Right cardiac atrium (tissue), 5 donors: Measurements from ENCODE around the gene SPOCK1. TPM values are rescaled to one million over a fixed set of nuclear protein-coding genes. Genes with fewer than 3 reads are reported as not detected.
A peak's percentile ranks its signal among the peaks of the same experiment; 100 is the strongest.

Experiments used
- ATAC-seq, 2 donors: fragments of 200-7000 bp; cut with Tn5 transposase; one replicate each; pipeline versions ENCODE4 v1.8.0 to v1.9.1; 2020; ENCODE audit warnings: moderate library complexity in 2 of 2, mild to moderate bottlenecking in 1 of 2
- DNase-seq, 3 donors: peaks; one replicate each; pipeline ENCODE4 v3.0.0-alpha.2; 2020
- H3K27ac ChIP-seq: one replicate; pipeline ENCODE4 v1.5.1; 2013; ENCODE audit warnings: mild to moderate bottlenecking, low read length, control low read depth, moderate library complexity
- H3K27me3 ChIP-seq: one replicate; pipeline ENCODE4 v1.6.1; 2013; ENCODE audit not compliant: control insufficient read depth, insufficient read depth
- H3K4me1 ChIP-seq: one replicate; pipeline ENCODE4 v1.6.1; 2013; ENCODE audit warnings: low read length; ENCODE audit not compliant: control insufficient read depth, insufficient read depth
- H3K4me3 ChIP-seq: one replicate; pipeline ENCODE4 v1.5.1; 2013; ENCODE audit warnings: low read length, control low read depth
- H3K9me3 ChIP-seq: one replicate; pipeline ENCODE4 v1.6.1; 2013; ENCODE audit warnings: low read length; ENCODE audit not compliant: control insufficient read depth
- WGBS: extraction: QIAGEN DNeasy Blood & Tissue Kit; methylation state at CpG from one replicate; pipeline ENCODE4 v1.1.7; 2013; 5-methylcytosine and 5-hydroxymethylcytosine counted together
- intact Hi-C, 4 donors: fragments of 100-400 bp; cut with DNase I; formaldehyde crosslinking; loops; one replicate each; pipeline versions ENCODE4 v1.11.0 to v1.14.0; 2022 to 2023
- polyA plus RNA-seq: library from polyadenylated mRNA; stranded (reverse); fragments of 200-250 nt; gene quantifications from one replicate; pipeline ENCODE4 v1.2.3, GENCODE V29; 2013
- total RNA-seq, 4 donors: library from RNA; stranded (reverse); fragmentation: NEBNext Ultra II Directional; extraction: Animal tissue kit (Norgen Biotek cat#: 25700); gene quantifications; one replicate each; pipeline ENCODE4 v1.2.1, GENCODE V29; 2021
- donor health status: healthy with polysubstance abuse.
- donor health status: DM: no; HTN: yes; CAD: no.
- donor health status: DM: no; HTN: no; CAD: no.
- donor health status: DM: no; HTN: yes; CAD: no; lungs with severe emphysema.
- donor health status: DM: yes; HTN: yes; CAD: no.

SPOCK1 gene
- total and polyA plus RNA-seq, 5 donors = 41.0 to 186 (median 139) TPM

DNA sequence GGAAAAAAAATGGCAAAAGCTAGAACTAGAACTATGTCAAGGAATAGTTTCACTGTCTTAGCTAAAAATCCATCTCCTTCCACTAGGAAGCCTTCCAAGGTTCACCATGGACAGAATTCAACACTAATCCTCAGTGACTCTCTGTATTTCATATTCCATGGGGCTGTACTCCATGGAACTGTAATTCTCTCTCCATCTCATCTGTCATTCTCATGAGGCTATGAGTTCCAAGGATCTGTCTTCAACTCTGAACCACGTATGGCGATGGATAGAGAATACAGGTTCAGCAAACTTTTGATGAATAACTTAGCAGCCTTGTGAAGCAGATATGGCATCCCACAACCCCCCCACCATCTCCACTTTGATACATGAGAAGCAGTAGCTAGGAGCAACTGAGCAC is 184.0 kb downstream of the SPOCK1 start:
- Histone ChIP-seq H3K4me1 (peaks cover 15% of the 10 kb centered on the region), H3K27me3 (no peaks in the 10 kb centered on the region), H3K9me3 (no peaks in the 10 kb centered on the region), H3K4me3 (no peak overlapping the region), H3K27ac (no peak overlapping the region)
- no peak for ATAC-seq
- intact Hi-C loops = loop anchor here in 1 of 4 donors (5.0 kb wide), 1 partner anchor 182 kb away; the partner anchor contains the start of gene SPOCK1
- WGBS = 82% methylated on average over 2 of the region's 2 CpGs
- DNase-seq = no peak

DNA sequence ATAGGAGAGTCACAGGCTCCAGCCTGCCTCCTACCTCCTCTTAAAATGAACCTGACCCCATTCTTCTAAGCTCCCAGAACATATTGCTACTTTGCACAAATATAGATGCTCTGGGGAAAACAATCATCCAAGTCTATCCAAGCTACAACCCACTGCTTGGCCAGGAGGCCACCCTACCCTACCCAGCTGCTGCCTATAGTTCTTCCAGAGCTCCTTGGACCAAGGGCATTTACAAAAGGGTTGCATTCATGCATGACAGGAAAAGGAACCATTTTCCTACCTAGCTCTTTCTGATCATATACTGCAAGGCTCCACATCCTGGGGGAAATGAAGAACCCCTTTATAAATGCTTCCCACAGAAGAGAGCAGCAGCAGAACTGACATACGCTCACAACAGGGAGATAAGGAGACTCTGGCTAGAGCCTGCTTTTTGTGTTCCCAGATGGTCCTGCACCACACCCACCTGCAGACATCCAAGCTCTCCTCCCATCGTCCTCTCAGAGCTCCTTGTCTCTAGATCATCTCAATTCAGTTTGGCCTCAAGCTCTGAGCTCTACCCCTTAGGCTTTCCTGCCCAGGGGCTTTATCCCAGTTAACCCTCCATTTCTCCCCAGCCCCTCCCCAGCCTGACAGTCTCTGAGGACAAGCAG is 185.5 kb downstream of the SPOCK1 start:
- no peak overlapping the region for H3K27ac ChIP-seq
- H3K4me3 ChIP-seq = no peak overlapping the region
- H3K9me3 ChIP-seq = no peaks in the 10 kb centered on the region
- H3K27me3 ChIP-seq = no peaks in the 10 kb centered on the region
- DNase-seq = no peak
- peaks cover 15% of the 10 kb centered on the region for H3K4me1 ChIP-seq
- WGBS = 44% methylated on average over 2 of the region's 2 CpGs
- ATAC-seq = no peak
- intact Hi-C loops = no loop called here

DNA sequence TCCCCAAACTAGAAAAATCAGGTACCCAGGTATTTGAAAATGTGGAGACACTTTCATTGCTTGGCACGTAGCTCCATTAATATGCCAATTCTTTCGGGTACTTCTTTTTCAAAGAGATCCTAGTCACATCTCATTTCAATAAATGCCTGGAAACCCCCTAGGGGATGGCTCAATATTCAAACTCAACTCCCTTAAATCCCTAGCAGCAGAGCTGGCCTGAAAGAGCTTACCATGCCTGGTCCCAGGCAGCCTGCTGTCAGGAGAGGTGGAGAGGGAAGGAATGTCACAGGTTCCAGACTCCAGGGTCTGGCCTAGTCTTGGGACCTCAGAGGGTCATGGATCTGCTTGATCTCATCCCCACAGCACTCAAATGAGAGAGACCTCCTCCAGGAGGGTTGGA is 187.1 kb downstream of the SPOCK1 start:
- H3K27ac ChIP-seq = no peak overlapping the region
- DNase-seq (no peak), ATAC-seq (no peak)
- intact Hi-C loops = no loop called here
- H3K9me3 ChIP-seq = no peaks in the 10 kb centered on the region
- peaks cover 15% of the 10 kb centered on the region for H3K4me1 ChIP-seq
- H3K4me3 ChIP-seq = no peak overlapping the region
- no peaks in the 10 kb centered on the region for H3K27me3 ChIP-seq
- WGBS = 86% methylated on average over 2 of the region's 2 CpGs

DNA sequence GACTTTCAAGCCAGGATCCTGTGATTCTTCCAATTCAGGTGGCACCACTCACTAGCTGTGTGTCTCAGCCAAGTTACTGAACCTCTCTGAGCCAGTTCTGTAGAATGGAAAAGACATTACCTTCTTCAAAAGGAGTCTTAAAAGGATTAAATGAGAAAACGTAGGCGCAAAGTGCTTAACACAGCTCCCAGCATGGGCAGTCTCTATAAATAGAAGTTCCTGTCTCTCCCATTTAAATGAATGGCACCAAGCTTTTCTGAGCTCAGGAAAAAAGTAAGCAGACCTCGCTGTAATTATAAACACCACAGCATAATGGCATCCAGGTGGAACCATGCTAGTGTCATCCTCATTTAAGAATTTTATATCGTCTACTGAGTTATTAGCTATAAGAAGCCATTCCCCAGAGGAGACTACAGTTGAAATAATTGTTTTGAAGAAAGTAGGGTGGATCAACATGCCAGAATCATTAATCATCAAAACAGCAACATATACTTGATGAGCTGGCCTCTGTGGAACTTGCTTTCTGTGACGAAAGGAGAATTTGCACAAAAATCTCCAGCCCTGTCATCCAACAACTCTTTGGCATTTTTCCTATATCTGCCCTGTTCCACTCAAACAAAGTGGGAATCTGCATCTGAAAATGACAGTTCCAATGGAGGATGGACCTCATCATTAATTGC is 188.9 kb downstream of the SPOCK1 start:
- 47% methylated on average over 5 of the region's 5 CpGs for WGBS
- no peak overlapping the region for H3K27ac ChIP-seq
- no peak overlapping the region for H3K4me3 ChIP-seq
- peaks cover 1% of the 10 kb centered on the region for H3K4me1 ChIP-seq
- no peak for ATAC-seq
- intact Hi-C loops = no loop called here
- no peaks in the 10 kb centered on the region for H3K27me3 ChIP-seq
- no peaks in the 10 kb centered on the region for H3K9me3 ChIP-seq
- no peak for DNase-seq

DNA sequence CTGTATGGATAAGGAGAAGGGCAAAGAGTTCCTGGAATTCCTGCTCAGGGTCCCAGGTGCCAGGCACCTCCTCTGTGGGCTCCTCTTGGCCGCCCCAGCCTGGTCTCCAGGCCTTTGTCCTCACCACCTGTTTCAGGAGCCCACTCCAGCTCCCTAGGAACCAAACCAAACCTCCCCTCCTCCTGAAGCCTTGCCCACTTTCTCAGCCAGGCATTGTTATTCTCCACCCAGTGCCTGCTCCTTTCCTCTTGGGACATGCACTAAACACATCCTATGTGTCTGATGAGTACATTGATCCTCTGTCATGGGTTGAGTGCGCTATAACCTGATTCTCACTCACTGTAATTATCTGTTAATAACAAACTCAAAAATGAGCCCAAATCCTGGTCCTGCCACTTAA is 189.8 kb downstream of the SPOCK1 start:
- ATAC-seq (no peak), DNase-seq (no peak)
- Histone ChIP-seq H3K9me3 (no peaks in the 10 kb centered on the region), H3K27me3 (no peaks in the 10 kb centered on the region), H3K4me1 (peaks cover 1% of the 10 kb centered on the region), H3K4me3 (no peak overlapping the region), H3K27ac (no peak overlapping the region)
- intact Hi-C loops = loop anchor here in 1 of 4 donors (5.0 kb wide), 1 partner anchor 42 kb away; no protein-coding TSS in a partner anchor
- WGBS = 92% methylated on average over 2 of the region's 2 CpGs

DNA sequence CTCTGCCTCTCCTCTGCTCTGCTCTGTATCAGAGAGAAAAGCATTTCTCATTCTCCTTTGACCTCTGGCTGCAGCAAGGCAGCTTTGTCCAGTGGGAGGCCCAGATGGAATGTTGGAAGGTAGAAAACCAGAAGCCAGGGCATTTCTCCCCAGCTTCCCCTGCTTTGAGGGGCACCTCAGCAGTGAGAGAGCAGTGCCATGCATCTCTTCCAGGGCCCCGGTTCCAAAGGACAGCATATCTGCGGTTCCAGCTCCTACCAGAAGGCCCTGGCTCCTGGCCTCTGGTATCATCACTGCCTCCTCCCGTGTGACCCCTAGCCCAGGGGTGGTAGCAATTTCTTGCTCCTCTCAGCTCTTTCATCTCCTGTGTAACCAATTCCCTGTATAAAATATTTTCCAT is 190.8 kb downstream of the SPOCK1 start:
- ATAC-seq (no peak), DNase-seq (no peak)
- H3K4me1 ChIP-seq = peaks cover 1% of the 10 kb centered on the region
- 68% methylated on average over 3 of the region's 3 CpGs for WGBS
- H3K27ac ChIP-seq = peak overlapping the region; percentile 26
- no peak overlapping the region for H3K4me3 ChIP-seq
- no peaks in the 10 kb centered on the region for H3K27me3 ChIP-seq
- H3K9me3 ChIP-seq = no peaks in the 10 kb centered on the region
- intact Hi-C loops = loop anchor here in 1 of 4 donors (5.0 kb wide), 1 partner anchor 41 kb away; no protein-coding TSS in a partner anchor

DNA sequence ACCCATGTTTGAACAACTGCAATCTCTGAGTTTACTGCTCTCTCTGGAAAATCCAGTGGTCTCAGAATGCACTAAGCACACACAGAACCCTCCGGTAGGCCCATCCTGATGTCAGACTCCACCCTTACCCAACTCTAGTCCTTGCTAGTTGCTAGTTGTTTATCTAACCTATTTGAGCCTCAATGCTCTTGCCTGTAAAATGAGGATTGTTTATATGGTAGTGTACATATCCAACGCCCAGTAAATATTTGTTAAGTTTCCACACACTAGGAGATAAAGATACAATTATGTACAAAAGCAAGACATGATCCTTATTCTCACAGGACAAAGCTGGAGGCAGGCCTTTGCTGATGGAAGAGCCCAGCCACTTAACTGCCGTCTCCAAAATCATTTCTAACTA is 192.2 kb downstream of the SPOCK1 start:
- peaks cover 1% of the 10 kb centered on the region for H3K4me1 ChIP-seq
- ATAC-seq (no peak), DNase-seq (no peak)
- 72% methylated on average over 3 of the region's 3 CpGs for WGBS
- no peaks in the 10 kb centered on the region for H3K27me3 ChIP-seq
- no peak overlapping the region for H3K27ac ChIP-seq
- H3K4me3 ChIP-seq = no peak overlapping the region
- intact Hi-C loops = loop anchor here in 1 of 4 donors (5.0 kb wide), 1 partner anchor 40 kb away; no protein-coding TSS in a partner anchor
- H3K9me3 ChIP-seq = no peaks in the 10 kb centered on the region

DNA sequence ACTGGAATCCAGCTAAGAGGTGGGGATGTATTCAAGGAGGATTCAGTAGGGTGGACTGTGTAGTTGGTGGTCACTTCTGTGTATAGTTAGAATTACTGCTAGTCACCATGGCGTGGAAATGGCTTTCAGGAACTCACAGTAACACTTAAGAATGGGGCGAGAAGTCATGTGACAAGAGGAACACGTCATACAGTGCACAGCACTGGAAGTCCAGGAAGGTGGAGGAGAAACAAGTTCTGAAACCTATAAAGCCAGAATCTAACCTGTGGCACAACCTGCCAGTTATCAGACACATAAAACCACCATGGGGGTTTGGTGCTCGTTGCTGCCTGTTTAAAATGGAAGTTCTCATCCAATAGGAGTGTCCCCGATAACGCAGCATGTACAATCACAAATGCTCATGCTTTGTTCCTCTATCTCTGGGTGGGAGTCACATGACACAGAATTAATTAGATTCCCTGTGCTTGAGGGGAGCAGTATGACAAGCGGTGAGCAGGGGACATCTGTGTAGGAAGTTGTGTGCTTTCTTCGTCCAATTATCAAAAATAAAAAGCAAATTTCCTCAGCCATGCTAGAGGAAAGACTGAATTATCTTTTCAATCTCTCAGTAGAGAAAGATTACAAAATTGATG is 193.0 kb downstream of the SPOCK1 start:
- ATAC-seq (no peak), DNase-seq (no peak)
- 80% methylated on average over 8 of the region's 8 CpGs for WGBS
- Histone ChIP-seq H3K27ac (no peak overlapping the region), H3K9me3 (no peaks in the 10 kb centered on the region), H3K4me3 (no peak overlapping the region), H3K4me1 (peaks cover 3% of the 10 kb centered on the region), H3K27me3 (no peaks in the 10 kb centered on the region)
- intact Hi-C loops = loop anchor here in 1 of 4 donors (5.0 kb wide), 1 partner anchor 39 kb away; no protein-coding TSS in a partner anchor

DNA sequence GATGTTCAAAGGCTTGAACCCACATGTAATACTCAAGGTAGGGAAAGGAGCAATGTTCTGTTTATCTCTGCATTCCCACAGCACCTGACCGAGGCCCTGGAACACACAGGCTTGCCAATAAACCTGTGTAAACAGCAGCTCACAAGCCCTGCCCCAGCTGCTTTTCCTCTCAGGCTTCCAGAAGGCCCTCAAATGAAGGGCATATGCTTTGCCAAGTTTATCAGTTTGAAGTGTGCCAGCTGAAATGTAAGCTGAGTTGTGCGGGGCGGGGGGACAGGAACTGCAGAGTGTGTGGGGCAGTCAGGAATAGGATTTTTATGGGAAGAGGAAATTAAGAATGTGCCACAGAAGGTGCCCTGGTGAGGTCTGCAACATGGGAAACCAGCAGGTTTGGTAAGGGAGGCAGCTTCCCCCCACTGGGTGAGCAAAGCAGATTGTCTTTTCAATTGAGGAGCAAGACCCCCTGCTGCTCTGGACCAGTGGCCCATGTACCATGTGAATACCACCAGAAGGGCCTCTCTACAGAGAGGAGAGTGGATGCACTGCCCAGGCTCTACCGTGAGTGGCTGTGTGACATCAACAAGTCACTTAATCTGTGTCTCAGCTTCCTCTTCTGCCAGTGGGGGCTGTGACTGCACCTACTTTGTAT is 194.8 kb downstream of the SPOCK1 start:
- WGBS = 49% methylated on average over 4 of the region's 4 CpGs
- Histone ChIP-seq H3K27me3 (no peaks in the 10 kb centered on the region), H3K9me3 (no peaks in the 10 kb centered on the region), H3K27ac (no peak overlapping the region), H3K4me3 (no peak overlapping the region), H3K4me1 (peaks cover 3% of the 10 kb centered on the region)
- intact Hi-C loops = no loop called here
- ATAC-seq = peak; percentile 61 to 68
- peak in 2 of 3 donors; percentile 16 to 57 for DNase-seq

DNA sequence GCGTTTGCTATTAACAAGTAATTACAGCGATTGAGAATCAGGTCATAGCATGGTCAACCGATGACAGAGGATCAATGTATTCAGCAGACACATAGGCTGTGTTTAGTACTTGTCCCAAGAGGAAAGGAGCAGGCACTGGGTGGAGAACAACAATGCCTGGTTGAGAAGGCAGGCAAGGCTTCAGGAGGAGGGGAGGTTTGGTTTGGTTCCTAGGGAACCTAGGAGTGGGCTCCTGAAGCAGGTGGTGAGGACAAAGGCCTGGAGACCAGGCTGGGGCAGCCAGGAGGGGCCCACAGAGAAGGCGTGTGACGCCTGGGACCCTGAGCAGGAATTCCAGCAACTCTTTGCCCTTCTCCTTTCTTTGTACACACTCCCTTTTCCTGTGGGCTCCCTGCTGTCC is 195.6 kb downstream of the SPOCK1 start:
- no peaks in the 10 kb centered on the region for H3K9me3 ChIP-seq
- no peak overlapping the region for H3K27ac ChIP-seq
- ATAC-seq = no peak
- H3K27me3 ChIP-seq = no peaks in the 10 kb centered on the region
- no peak for DNase-seq
- 83% methylated on average over 5 of the region's 5 CpGs for WGBS
- intact Hi-C loops = no loop called here
- H3K4me1 ChIP-seq = peaks cover 3% of the 10 kb centered on the region
- no peak overlapping the region for H3K4me3 ChIP-seq
